T-helper 1 cell treated with Interleukin-12 subunit alpha and Interleukin-12 subunit beta and Interleukin-4 antibody, amounts not matched to agents 30 μg/mL and 1 μg/mL, for 36 hours (primary cell): Measurements from ENCODE around the gene TRMT61B.

ENCODE experiments used
- H3K27ac Mint-ChIP-seq: one replicate; pipeline ENCODE4 v1.8.0; 2021; ENCODE audit warnings: mild to moderate bottlenecking, mixed read lengths
- H3K27me3 Mint-ChIP-seq: one replicate; pipeline ENCODE4 v1.8.0; 2021; ENCODE audit warnings: low read depth, mixed read lengths
- H3K36me3 Mint-ChIP-seq: one replicate; pipeline ENCODE4 v1.8.0; 2021; ENCODE audit warnings: low read depth, mixed read lengths
- H3K4me1 Mint-ChIP-seq: one replicate; pipeline ENCODE4 v1.8.0; 2021; ENCODE audit warnings: low read depth, mixed read lengths
- H3K4me3 Mint-ChIP-seq: one replicate; pipeline ENCODE4 v1.8.0; 2021; ENCODE audit warnings: mild to moderate bottlenecking, moderate library complexity, mixed read lengths
- H3K9me3 Mint-ChIP-seq: one replicate; pipeline ENCODE4 v1.8.0; 2021; ENCODE audit warnings: mixed read lengths

Gene TRMT61B

GRCh38 chr2:28870146-28870891 lies at the start of gene TRMT61B:
Gene TRMT61B, minus strand, starts transcription at chr2:28870309. Its CDS starts 32 bp downstream, at chr2:28870277.
- Mint-ChIP-seq H3K27me3 (peaks cover 6% of the 10 kb centered on the region), H3K27ac (peak within 1 kb of the TSS; percentile 97), H3K4me1 (peaks cover 28% of the 10 kb centered on the region), H3K9me3 (no peaks in the 10 kb centered on the region), H3K4me3 (peak within 1 kb of the TSS; percentile 97), H3K36me3 (peaks cover 3% of the 10 kb centered on the region)

- Mint-ChIP-seq H3K9me3 (no peaks in the 10 kb centered on the region), H3K27ac (peak overlapping the region; percentile 12), H3K27me3 (no peaks in the 10 kb centered on the region), H3K36me3 (peaks cover 28% of the 10 kb centered on the region), H3K4me1 (peaks cover 8% of the 10 kb centered on the region), H3K4me3 (no peak overlapping the region)
Measured at GRCh38 chr2:28915939-28916338, 45.8 kb upstream of the TRMT61B start.

GRCh38 chr2:28909655-28910353 lies 39.7 kb upstream of the TRMT61B start:
- peaks cover 4% of the 10 kb centered on the region for H3K4me1 Mint-ChIP-seq
- H3K27ac Mint-ChIP-seq = no peak overlapping the region
- no peaks in the 10 kb centered on the region for H3K9me3 Mint-ChIP-seq
- H3K4me3 Mint-ChIP-seq = no peak overlapping the region
- peaks cover 40% of the 10 kb centered on the region for H3K36me3 Mint-ChIP-seq
- no peaks in the 10 kb centered on the region for H3K27me3 Mint-ChIP-seq

GRCh38 chr2:28908172-28908571 lies 38.1 kb upstream of the TRMT61B start:
- Mint-ChIP-seq H3K27me3 (no peaks in the 10 kb centered on the region), H3K9me3 (no peaks in the 10 kb centered on the region), H3K4me3 (no peak overlapping the region), H3K36me3 (peaks cover 36% of the 10 kb centered on the region), H3K4me1 (peaks cover 7% of the 10 kb centered on the region), H3K27ac (no peak overlapping the region)

- Mint-ChIP-seq H3K4me1 (peaks cover 7% of the 10 kb centered on the region), H3K9me3 (no peaks in the 10 kb centered on the region), H3K4me3 (no peak overlapping the region), H3K27ac (no peak overlapping the region), H3K36me3 (peaks cover 35% of the 10 kb centered on the region), H3K27me3 (no peaks in the 10 kb centered on the region)
Measured at GRCh38 chr2:28906821-28907220, 36.7 kb upstream of the TRMT61B start.

- Mint-ChIP-seq H3K4me3 (no peak overlapping the region), H3K9me3 (no peaks in the 10 kb centered on the region), H3K36me3 (peaks cover 35% of the 10 kb centered on the region), H3K27ac (no peak overlapping the region), H3K4me1 (peaks cover 9% of the 10 kb centered on the region), H3K27me3 (no peaks in the 10 kb centered on the region)
Measured at GRCh38 chr2:28906376-28906775, 36.3 kb upstream of the TRMT61B start.

- H3K4me1 Mint-ChIP-seq = peaks cover 14% of the 10 kb centered on the region
- no peak overlapping the region for H3K27ac Mint-ChIP-seq
- no peaks in the 10 kb centered on the region for H3K27me3 Mint-ChIP-seq
- H3K36me3 Mint-ChIP-seq = peaks cover 35% of the 10 kb centered on the region
- no peak overlapping the region for H3K4me3 Mint-ChIP-seq
- no peaks in the 10 kb centered on the region for H3K9me3 Mint-ChIP-seq
Measured at GRCh38 chr2:28905533-28905932, 35.4 kb upstream of the TRMT61B start.

- Mint-ChIP-seq H3K36me3 (peaks cover 33% of the 10 kb centered on the region), H3K27me3 (no peaks in the 10 kb centered on the region), H3K4me1 (peaks cover 15% of the 10 kb centered on the region), H3K27ac (no peak overlapping the region), H3K4me3 (no peak overlapping the region), H3K9me3 (no peaks in the 10 kb centered on the region)
Measured at GRCh38 chr2:28904802-28905457, 34.8 kb upstream of the TRMT61B start.

GRCh38 chr2:28904295-28904694 lies 34.2 kb upstream of the TRMT61B start:
- Mint-ChIP-seq H3K4me1 (peaks cover 17% of the 10 kb centered on the region), H3K27me3 (no peaks in the 10 kb centered on the region), H3K36me3 (peaks cover 26% of the 10 kb centered on the region), H3K9me3 (no peaks in the 10 kb centered on the region), H3K27ac (no peak overlapping the region), H3K4me3 (no peak overlapping the region)

GRCh38 chr2:28902584-28902983 lies 32.5 kb upstream of the TRMT61B start:
- H3K9me3 Mint-ChIP-seq = no peaks in the 10 kb centered on the region
- H3K4me3 Mint-ChIP-seq = no peak overlapping the region
- H3K36me3 Mint-ChIP-seq = peaks cover 17% of the 10 kb centered on the region
- H3K27me3 Mint-ChIP-seq = no peaks in the 10 kb centered on the region
- H3K27ac Mint-ChIP-seq = no peak overlapping the region
- H3K4me1 Mint-ChIP-seq = peaks cover 29% of the 10 kb centered on the region

GRCh38 chr2:28901841-28902240 lies 31.7 kb upstream of the TRMT61B start:
- Mint-ChIP-seq H3K4me1 (peaks cover 35% of the 10 kb centered on the region), H3K27ac (no peak overlapping the region), H3K27me3 (no peaks in the 10 kb centered on the region), H3K9me3 (no peaks in the 10 kb centered on the region), H3K36me3 (peaks cover 17% of the 10 kb centered on the region), H3K4me3 (no peak overlapping the region)

GRCh38 chr2:28901202-28901601 lies 31.1 kb upstream of the TRMT61B start:
- no peaks in the 10 kb centered on the region for H3K27me3 Mint-ChIP-seq
- no peak overlapping the region for H3K27ac Mint-ChIP-seq
- no peak overlapping the region for H3K4me3 Mint-ChIP-seq
- H3K36me3 Mint-ChIP-seq = peaks cover 12% of the 10 kb centered on the region
- H3K9me3 Mint-ChIP-seq = no peaks in the 10 kb centered on the region
- H3K4me1 Mint-ChIP-seq = peaks cover 36% of the 10 kb centered on the region

GRCh38 chr2:28898048-28898447 lies 27.9 kb upstream of the TRMT61B start:
- Mint-ChIP-seq H3K4me1 (peaks cover 40% of the 10 kb centered on the region), H3K9me3 (no peaks in the 10 kb centered on the region), H3K27ac (no peak overlapping the region), H3K36me3 (peaks cover 9% of the 10 kb centered on the region), H3K4me3 (no peak overlapping the region), H3K27me3 (no peaks in the 10 kb centered on the region)

- H3K27me3 Mint-ChIP-seq = no peaks in the 10 kb centered on the region
- H3K36me3 Mint-ChIP-seq = peaks cover 3% of the 10 kb centered on the region
- H3K4me3 Mint-ChIP-seq = peak overlapping the region; percentile 95
- no peaks in the 10 kb centered on the region for H3K9me3 Mint-ChIP-seq
- H3K27ac Mint-ChIP-seq = no peak overlapping the region
- H3K4me1 Mint-ChIP-seq = peaks cover 40% of the 10 kb centered on the region
Measured at GRCh38 chr2:28896906-28897305, 26.8 kb upstream of the TRMT61B start.
